GM10248 (cell line): ENCODE measurements around the gene HGS.

Source experiments
- CTCF ChIA-PET: fragments of 300-600 bp; sonication (Branson Sonifier 250); formaldehyde crosslinking; extraction: SDS; loops from one replicate; lab custom pipeline; 2021; ENCODE audit warnings: antibody characterized with exemption; lab: Yijun Ruan, JAX
- POLR2A ChIA-PET: fragments of 350-650 bp; sonication (Branson Sonifier 250); formaldehyde crosslinking; extraction: SDS; loops from one replicate; lab custom pipeline; 2020; ENCODE audit warnings: antibody characterized with exemption; lab: Yijun Ruan, JAX
- DNase-seq: peaks from one replicate; pipeline ENCODE4 v3.0.0; 2012; ENCODE audit errors: extremely low spot score
- TF ChIP-seq, protein P1 (sequence below): IDR thresholded peaks from 2 replicates; pipeline ENCODE4 v1.5.1; 2012; ENCODE audit warnings: mild to moderate bottlenecking, low read depth; ENCODE audit errors: extremely low read depth, missing control alignments, control extremely low read depth

HGS gene

DNA sequence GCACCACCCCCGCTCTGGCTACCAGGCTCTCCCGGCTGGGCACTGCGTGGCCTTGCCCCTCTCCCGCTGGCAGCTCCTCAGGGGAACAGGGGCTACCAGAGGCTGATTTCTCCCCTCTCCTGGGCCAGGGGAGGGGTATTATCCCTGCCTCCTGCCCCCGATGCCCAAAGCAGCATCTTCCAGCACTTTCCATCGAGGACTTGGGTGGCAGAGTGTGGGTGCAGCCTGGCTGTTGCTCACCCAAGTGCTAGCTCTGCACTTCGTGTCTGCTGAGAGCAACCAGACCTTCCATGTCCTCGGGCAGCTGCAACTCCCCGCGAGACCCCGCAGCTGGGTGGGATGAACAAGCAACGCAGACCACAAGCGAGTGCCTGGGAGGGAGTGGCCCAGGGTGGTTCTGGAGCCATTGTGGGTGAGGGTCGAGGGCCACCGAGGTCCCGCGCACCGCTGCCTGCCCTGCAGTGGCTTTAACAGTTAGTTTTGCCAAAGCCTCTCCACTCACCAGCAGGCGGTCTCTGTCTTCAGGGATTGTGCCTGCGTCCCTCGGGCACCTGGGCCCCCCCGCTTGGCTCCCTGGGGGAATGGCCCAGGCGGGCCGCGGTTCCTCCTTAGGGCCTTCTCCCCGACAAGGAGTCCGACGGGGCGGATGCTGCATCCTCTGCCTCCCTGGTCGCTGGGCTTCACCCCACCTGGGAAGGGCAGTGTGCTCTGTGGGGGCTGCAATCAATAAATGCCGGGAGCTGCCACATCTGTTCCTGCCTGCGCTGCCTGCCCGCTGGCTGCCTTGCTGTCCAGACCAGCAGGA is 36.7 kb downstream of the HGS start:
- TF ChIP-seq, protein P1, sequence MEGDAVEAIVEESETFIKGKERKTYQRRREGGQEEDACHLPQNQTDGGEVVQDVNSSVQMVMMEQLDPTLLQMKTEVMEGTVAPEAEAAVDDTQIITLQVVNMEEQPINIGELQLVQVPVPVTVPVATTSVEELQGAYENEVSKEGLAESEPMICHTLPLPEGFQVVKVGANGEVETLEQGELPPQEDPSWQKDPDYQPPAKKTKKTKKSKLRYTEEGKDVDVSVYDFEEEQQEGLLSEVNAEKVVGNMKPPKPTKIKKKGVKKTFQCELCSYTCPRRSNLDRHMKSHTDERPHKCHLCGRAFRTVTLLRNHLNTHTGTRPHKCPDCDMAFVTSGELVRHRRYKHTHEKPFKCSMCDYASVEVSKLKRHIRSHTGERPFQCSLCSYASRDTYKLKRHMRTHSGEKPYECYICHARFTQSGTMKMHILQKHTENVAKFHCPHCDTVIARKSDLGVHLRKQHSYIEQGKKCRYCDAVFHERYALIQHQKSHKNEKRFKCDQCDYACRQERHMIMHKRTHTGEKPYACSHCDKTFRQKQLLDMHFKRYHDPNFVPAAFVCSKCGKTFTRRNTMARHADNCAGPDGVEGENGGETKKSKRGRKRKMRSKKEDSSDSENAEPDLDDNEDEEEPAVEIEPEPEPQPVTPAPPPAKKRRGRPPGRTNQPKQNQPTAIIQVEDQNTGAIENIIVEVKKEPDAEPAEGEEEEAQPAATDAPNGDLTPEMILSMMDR, result no peak
- ChIA-PET CTCF (interaction anchor here (1.2 kb wide), 1 partner anchor 82 kb away, joined by 3 read pairs; no protein-coding TSS in a partner anchor), POLR2A (no interaction called here)
- DNase-seq, result no peak

DNA sequence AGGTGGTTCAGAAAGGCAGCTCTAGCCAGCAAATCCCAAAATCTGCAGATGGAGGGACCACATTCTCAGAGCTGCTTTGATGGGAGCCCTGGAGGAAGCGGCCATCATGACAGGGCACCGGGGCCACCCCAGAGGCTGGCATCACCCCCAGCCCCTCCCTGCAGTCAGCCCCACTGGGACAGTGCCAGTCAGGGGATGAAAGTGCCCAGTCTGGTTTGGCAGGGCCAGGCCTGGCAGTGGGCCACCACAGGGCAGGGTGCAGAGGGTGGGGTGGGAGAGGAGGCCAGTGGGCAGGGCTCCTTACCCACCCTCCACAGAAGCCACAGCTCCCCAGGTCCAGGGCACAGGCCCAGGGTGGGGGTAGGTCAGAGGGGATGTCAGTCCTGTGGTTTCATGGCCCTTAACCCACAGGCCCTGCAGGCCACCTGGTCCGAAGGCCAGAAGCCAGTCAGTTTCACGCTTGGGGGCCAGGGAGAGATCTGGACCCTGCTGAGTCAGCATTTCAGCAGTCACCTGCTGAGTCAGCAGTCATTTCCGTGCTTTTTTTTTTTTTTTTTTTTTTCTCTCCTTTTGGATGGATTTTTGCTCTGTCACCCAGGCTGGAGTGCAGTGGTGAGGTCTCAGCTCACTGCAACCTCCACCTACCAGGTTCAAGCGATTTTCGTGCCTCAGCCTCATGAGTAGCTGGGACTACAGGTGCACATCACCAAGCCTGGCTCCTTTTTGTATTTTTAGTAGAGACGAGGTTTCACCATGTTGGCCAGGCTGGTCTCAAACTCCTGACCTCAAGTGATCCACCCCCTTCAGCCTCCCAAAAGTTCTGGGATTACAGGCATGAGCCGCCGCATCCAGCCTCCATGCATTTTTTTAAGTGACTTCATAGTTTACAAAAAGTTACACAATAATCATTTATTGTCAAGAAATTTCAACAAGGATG is 38.6 kb downstream of the HGS start:
- no peak for DNase-seq
- CTCF ChIA-PET, result interaction anchor here (0.9 to 1.1 kb wide), 2 partner anchors 11 to 13 kb away, joined by 3 to 4 read pairs; no protein-coding TSS in a partner anchor
- TF ChIP-seq, protein P1, result no peak
- POLR2A ChIA-PET, result no interaction called here

DNA sequence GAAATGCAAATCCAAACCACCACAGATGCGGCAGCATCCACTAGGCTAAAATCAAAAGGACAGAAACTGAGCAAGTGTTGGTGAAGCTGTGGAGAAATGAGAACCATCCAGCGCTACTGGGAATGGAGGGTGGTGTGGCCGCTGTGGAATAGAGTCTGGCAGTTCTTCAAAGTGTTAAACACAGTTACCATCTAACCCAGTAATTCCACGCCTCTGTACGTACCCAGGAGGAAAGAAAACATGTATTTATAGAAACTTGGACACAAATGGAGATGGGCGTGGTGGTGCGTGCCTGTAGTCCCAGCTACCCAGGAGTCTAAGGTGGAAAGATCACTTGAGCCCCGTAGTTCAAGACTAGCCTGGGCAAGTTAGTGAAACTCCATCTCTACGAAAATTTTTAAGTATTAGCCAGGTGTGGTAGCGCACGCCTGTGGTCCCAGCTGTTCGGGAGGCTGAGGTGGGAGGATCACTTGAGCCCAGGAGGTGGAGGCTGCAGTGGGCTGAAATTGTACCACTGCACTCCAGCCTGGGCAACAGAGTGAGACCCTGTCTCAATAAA is 39.9 kb downstream of the HGS start:
- TF ChIP-seq, protein P1, result no peak
- CTCF ChIA-PET, result no interaction called here
- POLR2A ChIA-PET, result no interaction called here
- DNase-seq, result no peak

DNA sequence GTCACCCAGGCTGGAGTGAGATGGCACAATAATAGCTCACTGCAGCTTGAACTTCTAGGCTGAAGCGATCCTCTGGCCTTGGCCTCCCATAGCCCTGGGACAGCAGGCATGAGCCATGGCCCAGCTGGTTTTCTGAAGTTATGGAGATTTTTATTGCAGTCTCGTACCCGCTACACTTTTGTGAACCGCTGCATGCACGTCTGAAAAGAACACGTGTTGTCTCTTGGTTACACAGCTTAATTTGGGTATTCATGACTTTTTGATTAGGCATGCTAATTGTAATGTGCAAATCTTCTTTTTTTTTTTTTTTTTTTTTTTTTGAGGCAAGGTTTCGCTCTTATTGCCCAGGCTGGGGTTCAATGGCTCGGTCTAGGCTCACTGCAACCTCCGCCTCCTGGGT is 41.6 kb downstream of the HGS start:
- POLR2A ChIA-PET, result interaction anchor here (1.0 kb wide), 1 partner anchor 13 kb away, joined by 4 read pairs; no protein-coding TSS in a partner anchor
- CTCF ChIA-PET, result interaction anchor here (1.2 to 1.4 kb wide), 3 partner anchors 9 to 234 kb away, joined by 3 to 4 read pairs (median 3); no protein-coding TSS in a partner anchor
- TF ChIP-seq, protein P1, result no peak
- DNase-seq, result no peak

DNA sequence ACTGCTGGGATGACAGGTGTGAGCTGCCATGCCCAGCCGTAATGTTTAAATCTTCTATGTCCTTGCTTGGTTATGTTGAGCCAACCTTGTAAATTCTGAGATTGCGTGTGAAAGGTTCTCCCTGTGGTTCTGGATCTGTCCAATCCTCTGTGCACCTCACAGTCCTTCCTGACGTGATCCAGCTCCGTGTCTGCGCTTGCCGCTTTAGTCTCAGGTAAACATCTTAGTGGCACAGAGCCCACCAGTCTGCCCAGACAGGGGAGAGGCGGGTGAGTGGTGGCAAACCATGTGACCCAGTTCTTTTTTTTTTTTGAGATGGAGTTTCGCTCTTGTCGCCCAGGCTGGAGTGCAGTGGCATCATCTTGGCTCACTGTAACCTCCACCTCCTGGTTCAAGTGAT is 42.2 kb downstream of the HGS start:
- DNase-seq, result no peak
- TF ChIP-seq, protein P1, result no peak
- ChIA-PET POLR2A (no interaction called here), CTCF (interaction anchor here (1.2 kb wide), 1 partner anchor 233 kb away, joined by 3 read pairs; no protein-coding TSS in a partner anchor)
